ENCODE results near the gene COL6A5.

The COL6A5 gene

GRCh38 chr3:130456540-130456939 lies 111.1 kb downstream of the COL6A5 start:
- DNase-seq, result no peak

GRCh38 chr3:130457671-130458070 lies 112.2 kb downstream of the COL6A5 start:
- no peak for DNase-seq

GRCh38 chr3:130459944-130460343 lies 114.5 kb downstream of the COL6A5 start:
- DNase-seq, result no peak

- DNase-seq, result no peak
Observed at GRCh38 chr3:130462089-130462488, 116.6 kb downstream of the COL6A5 start.

- no peak for DNase-seq
Observed at GRCh38 chr3:130463221-130463620, 117.7 kb downstream of the COL6A5 start.

- no peak for DNase-seq
Observed at GRCh38 chr3:130465521-130465920, 120.0 kb downstream of the COL6A5 start.

GRCh38 chr3:130468311-130468710 lies 122.8 kb downstream of the COL6A5 start:
- no peak for DNase-seq

- no peak for DNase-seq
Observed at GRCh38 chr3:130470126-130470525, 124.7 kb downstream of the COL6A5 start.

GRCh38 chr3:130473416-130473815 lies 127.9 kb downstream of the COL6A5 start:
- no peak for DNase-seq

- no peak for DNase-seq
Observed at GRCh38 chr3:130480736-130481135, 135.3 kb downstream of the COL6A5 start.

- DNase-seq, result no peak
Observed at GRCh38 chr3:130488288-130488687, 142.8 kb downstream of the COL6A5 start.

GRCh38 chr3:130488769-130489450 lies 143.4 kb downstream of the COL6A5 start:
- DNase-seq, result no peak

GRCh38 chr3:130490241-130490640 lies 144.8 kb downstream of the COL6A5 start:
- no peak for DNase-seq

- no peak for DNase-seq
Observed at GRCh38 chr3:130491431-130491830, 146.0 kb downstream of the COL6A5 start.

GRCh38 chr3:130504701-130505100 lies 159.2 kb downstream of the COL6A5 start:
- no peak for DNase-seq

- DNase-seq, result no peak
Observed at GRCh38 chr3:130506031-130506430, 160.6 kb downstream of the COL6A5 start.

- no peak for DNase-seq
Observed at GRCh38 chr3:130507746-130508145, 162.3 kb downstream of the COL6A5 start.

GRCh38 chr3:130509008-130509407 lies 163.5 kb downstream of the COL6A5 start:
- no peak for DNase-seq

- no peak for DNase-seq
Observed at GRCh38 chr3:130514681-130515080, 169.2 kb downstream of the COL6A5 start.

- DNase-seq, result no peak
Observed at GRCh38 chr3:130515755-130516154, 170.3 kb downstream of the COL6A5 start.

- DNase-seq, result no peak
Observed at GRCh38 chr3:130516645-130517512, 171.4 kb downstream of the COL6A5 start, which contains the start of gene COL6A6. Gene COL6A6, plus strand, starts transcription at chr3:130517177. Its CDS starts 43,188 bp downstream, at chr3:130560365.

- DNase-seq, result no peak
Observed at GRCh38 chr3:130517602-130518001, 172.1 kb downstream of the COL6A5 start.

GRCh38 chr3:130519754-130520153 lies 174.3 kb downstream of the COL6A5 start:
- no peak for DNase-seq

- no peak for DNase-seq
Observed at GRCh38 chr3:130522399-130522798, 176.9 kb downstream of the COL6A5 start.
